WI38 (cell line): ENCODE results near the gene IL1A.

Experiments used
- H3K4me3 ChIP-seq: 2 replicates; pipeline ENCODE4 v1.5.1; 2011; ENCODE audit warnings: low read depth, mild to moderate bottlenecking, control low read depth, low read length
- CTCF ChIP-seq: IDR thresholded peaks from 2 replicates; pipeline ENCODE4 v1.5.1; 2012; ENCODE audit warnings: low read depth, mild to moderate bottlenecking, control low read depth, low read length

IL1A gene

GRCh38 chr2:112725545-112726457 is 58.5 kb downstream of the IL1A start:
- TF ChIP-seq CTCF, result no peak
- no peak overlapping the region for H3K4me3 ChIP-seq

- no peak; the same call in 1 of the 2 replicates for TF ChIP-seq CTCF
- H3K4me3 ChIP-seq, result no peak overlapping the region
Measured at GRCh38 chr2:112724591-112725525, 59.4 kb downstream of the IL1A start.

DNA sequence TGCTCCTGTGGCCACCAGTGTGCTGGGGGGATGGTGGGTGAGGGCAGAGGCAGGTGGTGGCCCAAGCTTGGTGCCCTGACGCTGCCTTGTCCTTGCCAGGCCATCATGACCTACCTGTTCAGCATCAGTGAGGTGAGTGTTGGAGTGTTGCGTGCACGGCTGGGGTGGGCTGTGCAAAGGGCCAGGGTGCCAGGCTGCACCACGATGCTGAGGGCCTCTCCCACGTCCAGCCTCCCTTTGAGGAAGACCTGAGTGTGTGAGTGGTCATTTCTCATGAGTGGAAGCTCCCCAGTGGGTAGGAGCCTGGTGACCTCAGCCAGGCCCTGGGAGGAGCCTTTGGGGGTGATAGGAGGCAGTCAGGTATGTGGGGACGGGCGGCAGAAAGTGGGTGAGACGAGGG is 60.3 kb downstream of the IL1A start:
- TF ChIP-seq CTCF, result no peak
- H3K4me3 ChIP-seq, result no peak overlapping the region
